ENCODE measurements around the gene TNFSF9.

The TNFSF9 gene

DNA sequence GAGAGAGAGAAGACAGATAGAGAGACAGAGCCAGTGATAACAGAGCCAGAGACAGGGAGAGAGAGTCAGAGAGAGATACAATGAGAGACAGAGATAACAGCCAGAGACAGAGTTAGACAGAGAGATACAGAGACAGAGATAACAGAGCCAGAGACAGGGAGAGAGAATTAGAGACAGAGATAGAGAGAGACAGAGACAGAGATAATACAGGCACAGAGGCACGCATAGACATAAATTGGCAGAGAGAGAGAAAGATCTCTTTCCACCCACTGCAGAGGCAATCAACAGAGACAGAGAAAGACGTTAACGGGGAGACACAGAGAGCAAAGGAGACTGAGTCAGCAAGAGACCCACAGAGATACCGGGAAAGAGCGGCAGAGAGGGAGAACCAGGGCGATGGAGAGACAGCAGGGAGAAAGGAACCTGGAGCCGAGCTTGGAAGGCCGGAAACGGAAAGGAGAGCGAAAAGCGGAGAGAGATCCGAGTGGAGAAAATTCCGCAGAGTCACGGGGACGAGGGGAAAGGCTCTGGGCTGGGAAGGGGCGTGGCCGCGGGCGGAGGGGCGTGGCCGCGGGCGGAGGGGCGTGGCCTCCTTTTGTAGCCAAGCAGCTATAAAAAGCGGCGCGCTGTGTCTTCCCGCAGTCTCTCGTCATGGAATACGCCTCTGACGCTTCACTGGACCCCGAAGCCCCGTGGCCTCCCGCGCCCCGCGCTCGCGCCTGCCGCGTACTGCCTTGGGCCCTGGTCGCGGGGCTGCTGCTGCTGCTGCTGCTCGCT lies at the start of gene TNFSF9:
TNFSF9 (plus strand) TSS at position 641 of the 777 bp plus-strand sequence; CDS start at position 652, 11 bp downstream.
- DNase-seq (ENCODE audit: low read depth): peak; percentile 17
- peak within 1 kb of the TSS; percentile 51 for H3K4me3 ChIP-seq (ENCODE audit: low read depth, low read length)

GRCh38 chr19:6481541-6482342 lies 49.1 kb upstream of the TNFSF9 start, which contains the start of gene DENND1C:
DENND1C (minus strand) TSS chr19:6481787; CDS start chr19:6481695, 92 bp downstream.
- H3K4me3 ChIP-seq (ENCODE audit: low read depth, low read length): no peak within 1 kb of the TSS
- DNase-seq (ENCODE audit: low read depth): no peak

DNA sequence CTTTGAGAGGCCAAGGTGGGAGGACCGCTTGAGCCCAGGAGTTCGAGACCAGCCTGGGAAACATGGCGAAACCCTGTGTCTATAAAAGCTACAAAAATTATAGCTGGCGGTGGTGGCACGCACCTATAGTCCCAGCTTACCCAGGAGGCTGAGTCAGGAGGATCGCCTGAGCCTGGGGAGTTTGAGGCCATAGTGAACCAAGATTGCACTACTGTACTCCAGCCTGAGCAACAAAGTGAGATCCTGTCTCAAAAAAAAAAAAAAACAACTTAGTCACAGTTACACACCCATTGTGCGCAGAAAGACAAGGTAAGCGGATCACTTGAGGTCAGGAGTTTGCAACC lies 48.5 kb upstream of the TNFSF9 start:
- no peak overlapping the region for H3K4me3 ChIP-seq (ENCODE audit: low read depth, low read length)
- no peak for DNase-seq (ENCODE audit: low read depth)

GRCh38 chr19:6483235-6483634 lies 47.6 kb upstream of the TNFSF9 start:
- DNase-seq (ENCODE audit: low read depth): no peak
- H3K4me3 ChIP-seq (ENCODE audit: low read depth, low read length): no peak overlapping the region

- DNase-seq (ENCODE audit: low read depth): no peak
- no peak overlapping the region for H3K4me3 ChIP-seq (ENCODE audit: low read depth, low read length)
These were observed 46.6 kb upstream of the TNFSF9 start for GRCh38 chr19:6484230-6484629.

- DNase-seq (ENCODE audit: low read depth): no peak
- H3K4me3 ChIP-seq (ENCODE audit: low read depth, low read length): no peak overlapping the region
These were observed 46.0 kb upstream of the TNFSF9 start for GRCh38 chr19:6484831-6485230.

DNA sequence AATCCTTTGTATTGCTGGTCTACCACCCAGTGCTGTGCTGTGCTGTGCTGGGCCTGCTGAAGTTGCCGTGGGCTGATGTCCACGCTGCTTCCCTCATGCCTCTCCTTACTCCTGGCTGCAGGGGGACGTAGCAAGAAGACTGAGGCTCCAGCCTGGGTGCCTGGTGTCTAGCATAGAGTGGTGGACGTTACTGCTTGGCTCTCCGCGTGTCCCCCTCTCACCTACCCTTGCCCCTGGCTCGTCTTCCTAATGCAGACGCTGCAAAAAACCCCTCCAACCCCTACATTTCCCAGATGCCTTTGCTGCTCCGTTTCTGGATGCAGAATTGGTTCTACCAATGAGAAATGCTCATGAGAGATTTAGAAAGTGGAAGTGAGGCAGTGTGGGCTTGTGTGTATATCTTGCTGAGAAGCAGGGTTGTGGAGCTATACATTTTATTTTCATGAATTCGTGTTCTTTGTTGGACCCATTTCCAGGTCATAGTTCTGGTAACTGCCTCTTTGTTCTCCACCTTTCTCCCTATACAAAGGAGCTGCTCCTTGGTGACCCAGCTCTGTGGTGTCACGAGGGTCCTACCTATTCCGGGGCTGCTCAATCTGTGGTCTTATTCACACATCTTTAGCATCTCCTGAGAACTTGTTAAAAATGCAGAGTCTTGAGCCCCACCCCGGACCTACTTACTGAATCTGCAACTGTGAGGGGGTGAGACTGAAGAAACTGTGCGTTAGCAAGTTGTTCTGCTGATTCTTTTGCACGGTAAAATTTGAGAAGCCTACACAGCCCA lies 41.4 kb upstream of the TNFSF9 start:
- no peak overlapping the region for H3K4me3 ChIP-seq (ENCODE audit: low read depth, low read length)
- DNase-seq (ENCODE audit: low read depth): no peak

DNA sequence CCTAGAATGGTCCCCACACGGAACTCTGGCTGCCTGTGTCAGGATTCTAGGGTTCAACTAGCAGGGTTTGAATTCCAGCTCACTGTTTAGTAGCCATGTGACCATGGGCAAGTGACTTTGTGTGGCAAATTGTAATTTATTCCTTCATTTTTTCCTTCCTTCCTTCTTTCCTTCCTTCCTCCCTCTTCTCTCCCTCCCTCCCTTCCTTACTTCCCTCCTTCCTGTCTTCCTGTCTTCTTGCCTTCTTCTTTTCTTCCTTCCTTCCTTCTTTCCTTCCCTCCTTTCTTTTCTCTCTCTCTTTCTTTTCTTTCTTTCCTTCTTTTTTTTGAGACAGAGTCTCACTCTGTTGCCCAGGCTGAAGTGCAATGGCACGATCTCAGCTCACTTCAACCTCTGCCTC lies 40.7 kb upstream of the TNFSF9 start:
- DNase-seq (ENCODE audit: low read depth): no peak
- no peak overlapping the region for H3K4me3 ChIP-seq (ENCODE audit: low read depth, low read length)

DNA sequence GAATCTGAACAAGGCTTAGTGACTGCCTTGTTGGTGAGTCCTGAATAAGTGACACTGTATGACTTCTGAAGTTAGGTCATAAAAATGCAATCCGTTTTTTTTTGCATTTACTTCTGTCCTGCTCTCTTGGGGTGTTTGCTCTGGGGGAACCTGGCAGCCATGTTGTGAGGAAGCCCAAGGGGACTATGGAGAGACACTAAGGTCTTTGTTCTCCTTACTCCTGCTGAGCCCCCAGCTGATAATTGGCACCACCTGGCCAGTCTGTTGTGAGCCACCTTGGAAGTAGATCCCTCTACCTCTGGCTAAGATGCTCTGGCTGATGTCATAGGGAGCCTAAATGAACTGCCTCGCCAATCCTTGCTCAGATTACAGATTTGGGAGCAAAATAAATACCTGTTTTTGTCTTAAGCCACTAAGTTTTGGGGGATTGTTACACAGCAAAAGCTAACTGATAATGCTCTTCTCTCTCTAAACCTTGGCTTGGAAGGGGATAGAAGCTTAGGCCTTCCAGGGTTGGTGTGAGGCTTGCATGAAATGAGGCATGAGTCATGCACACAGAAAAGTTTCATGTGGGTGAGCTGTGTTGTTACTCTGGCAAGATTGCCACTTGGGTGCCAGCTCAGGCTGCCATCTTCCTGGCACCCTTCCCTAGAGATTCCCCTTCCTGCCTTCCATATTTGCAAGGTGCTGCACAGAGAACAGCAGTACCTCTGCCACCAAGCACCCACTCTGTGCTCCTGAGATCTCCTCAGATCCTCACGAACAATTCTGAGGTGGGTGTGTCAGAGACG lies 38.8 kb upstream of the TNFSF9 start:
- no peak overlapping the region for H3K4me3 ChIP-seq (ENCODE audit: low read depth, low read length)
- DNase-seq (ENCODE audit: low read depth): no peak

DNA sequence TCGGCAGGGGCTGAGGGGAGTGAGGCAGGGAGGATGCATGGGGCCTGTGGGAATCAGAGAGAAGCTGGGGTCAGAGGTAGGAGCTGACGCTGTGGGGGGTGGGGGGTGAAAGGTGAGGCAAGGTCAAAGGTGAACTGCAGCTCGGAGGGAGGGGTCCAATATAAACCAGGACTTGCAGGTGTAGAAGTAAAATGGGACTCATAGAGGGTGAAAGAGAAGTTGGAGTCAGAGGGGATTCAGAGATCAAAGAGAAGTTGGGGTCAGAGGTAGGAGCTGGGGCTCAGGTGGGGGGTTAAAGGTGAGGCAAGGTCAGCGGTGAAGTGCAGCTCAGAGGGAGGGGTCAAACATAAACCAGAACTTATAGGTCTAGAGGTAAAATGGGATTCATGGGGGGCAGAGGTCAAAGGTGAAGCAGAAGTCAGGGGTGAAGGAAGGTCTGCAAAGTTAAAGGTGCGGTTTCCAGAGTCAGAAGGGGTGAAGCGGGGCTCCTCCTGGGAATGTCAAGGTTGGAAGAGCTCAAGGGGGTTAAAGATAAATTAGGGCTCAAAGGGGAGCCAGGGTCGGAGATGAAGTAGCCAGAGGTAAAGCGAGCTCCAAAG lies 36.3 kb upstream of the TNFSF9 start:
- H3K4me3 ChIP-seq (ENCODE audit: low read depth, low read length): no peak overlapping the region
- DNase-seq (ENCODE audit: low read depth): no peak

GRCh38 chr19:6495947-6496346 lies 34.9 kb upstream of the TNFSF9 start:
- no peak overlapping the region for H3K4me3 ChIP-seq (ENCODE audit: low read depth, low read length)
- no peak for DNase-seq (ENCODE audit: low read depth)

DNA sequence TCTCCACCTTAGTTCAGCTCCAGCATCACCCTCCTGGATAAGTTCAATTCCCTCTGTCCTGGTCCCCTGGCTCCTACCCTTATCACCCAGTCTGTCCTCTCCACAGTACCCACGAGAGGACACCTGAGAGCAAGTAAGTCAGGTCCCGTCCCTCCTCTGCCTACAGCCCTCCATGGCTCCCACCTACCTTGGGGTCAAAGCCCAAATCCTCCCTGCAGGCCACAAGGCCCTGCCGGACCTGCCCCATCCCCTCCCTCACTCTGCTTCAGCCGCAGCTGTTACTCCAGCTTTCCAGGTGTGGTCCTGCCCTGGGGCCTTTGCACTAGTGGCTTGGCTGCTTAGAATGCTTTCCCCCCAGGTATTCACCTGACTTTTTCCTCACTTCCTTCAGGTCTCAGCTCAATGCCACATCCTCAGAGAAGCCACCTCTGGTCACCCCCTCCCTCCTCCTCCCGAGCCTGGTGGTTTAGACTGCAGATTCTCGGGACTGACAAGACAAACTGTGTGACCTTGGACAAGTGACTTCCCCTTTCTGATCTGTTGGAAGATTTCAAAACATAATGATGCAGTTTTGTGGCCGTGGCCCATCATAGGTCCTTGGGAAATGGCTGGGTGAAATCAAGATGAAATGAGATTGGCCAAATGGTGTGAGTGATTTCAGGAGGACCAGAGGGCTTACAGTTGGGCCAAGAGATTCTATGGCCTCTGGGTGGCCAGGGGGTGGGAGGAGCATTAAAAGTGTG lies 32.4 kb upstream of the TNFSF9 start:
- H3K4me3 ChIP-seq (ENCODE audit: low read depth, low read length): no peak overlapping the region
- no peak for DNase-seq (ENCODE audit: low read depth)

GRCh38 chr19:6499052-6499790 lies 31.6 kb upstream of the TNFSF9 start:
- no peak for DNase-seq (ENCODE audit: low read depth)

DNA sequence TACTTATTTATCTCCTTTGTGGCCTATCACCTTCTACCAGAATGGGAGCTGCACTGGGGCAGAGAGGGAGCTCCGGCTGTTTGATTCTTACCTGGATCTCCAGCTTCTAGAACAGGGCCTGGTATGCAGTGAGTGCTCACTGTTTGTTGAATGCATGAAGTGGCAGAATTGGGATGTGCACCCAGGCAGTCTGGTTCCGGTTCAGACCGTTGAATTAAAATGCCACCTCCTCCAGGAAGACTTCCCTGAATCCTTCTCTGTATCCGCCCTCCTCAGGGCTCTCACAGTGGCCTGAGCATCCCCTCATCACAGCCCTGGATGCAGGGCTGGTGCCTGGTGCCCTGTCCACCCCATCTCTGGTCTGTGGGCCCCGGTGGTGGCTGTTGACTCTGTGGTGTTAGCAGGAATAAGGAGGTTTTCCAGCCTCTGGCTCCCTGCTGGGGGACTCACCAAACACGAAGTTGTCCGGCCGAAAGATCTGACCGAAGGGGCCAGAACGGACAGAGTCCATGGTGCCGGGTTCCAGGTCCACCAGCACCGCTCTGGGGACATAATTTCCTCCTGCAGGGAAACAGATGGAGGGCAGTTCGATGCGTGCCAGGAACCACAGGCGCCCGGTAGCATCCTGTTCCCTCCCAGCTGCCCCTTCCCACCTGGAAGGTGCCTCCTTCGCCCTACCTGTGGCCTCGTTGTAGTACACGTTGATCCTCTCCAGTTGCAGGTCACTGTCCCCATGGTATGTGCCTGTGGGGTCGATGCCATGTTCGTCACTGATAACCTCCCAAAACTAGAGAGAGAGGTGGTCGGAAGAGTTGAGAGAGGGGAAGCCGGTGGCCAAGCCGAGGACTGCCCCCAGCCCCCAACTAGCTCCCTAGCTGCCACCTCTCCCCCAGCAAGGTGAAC lies 29.7 kb upstream of the TNFSF9 start:
- H3K4me3 ChIP-seq (ENCODE audit: low read depth, low read length): no peak overlapping the region
- DNase-seq (ENCODE audit: low read depth): no peak

More at GRCh38 chr19:6499052-6499790, 31.6 kb upstream of the TNFSF9 start:
- H3K4me3 ChIP-seq (ENCODE audit: low read depth, low read length): no peak overlapping the region

DNA sequence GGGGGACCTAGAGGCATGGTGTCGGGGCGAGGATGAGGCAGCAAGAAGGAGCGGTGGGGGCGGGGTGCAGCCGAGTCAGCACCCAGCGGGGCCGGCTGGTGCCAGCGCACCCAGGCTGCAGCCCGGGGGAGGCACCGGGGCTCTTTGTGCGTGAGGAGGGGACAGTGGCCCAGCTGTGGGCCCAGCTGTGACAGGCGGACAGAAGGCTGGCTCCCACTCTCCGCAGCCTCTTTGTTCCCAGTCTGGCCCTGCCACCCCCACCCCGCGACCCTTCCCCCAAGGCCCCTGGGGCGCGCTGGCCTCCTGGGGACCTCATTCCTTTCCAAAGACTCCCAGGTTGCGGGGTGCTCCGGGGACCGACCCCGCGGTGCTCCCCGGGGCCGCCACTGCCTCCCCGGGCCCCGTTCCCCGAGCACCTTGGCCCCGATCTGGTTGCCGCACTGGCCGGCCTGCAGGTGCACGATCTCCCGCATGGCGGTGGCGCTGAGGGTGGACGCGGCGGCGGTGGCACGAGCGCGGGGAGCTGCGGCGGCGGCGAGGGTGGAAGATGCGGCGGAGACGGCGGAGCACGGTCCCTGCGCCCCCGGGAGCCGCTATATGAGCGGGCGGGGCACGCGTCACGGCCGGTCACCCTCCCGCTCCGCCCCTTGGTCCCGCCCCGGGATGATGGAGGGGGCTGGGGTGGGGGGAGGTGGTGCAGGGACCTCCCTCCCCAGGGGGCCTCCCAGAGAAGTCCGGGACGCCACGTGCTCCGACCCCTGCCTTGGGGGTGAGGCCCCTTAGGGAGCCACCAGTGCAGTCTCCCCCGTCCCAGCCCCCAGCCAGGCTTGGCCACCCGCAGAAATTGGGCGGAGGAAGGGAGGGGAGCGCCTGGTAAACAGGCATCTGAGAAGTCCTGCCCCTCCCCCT lies 28.8 kb upstream of the TNFSF9 start, which contains the start of gene TUBB4A:
TUBB4A (minus strand) TSS at position 570 of the 909 bp plus-strand sequence; CDS start at position 473, 97 bp downstream.
- H3K4me3 ChIP-seq (ENCODE audit: low read depth, low read length): no peak within 1 kb of the TSS
- DNase-seq (ENCODE audit: low read depth): no peak
